Spleen (tissue), 7 donors: ENCODE data around the gene RAB40C.

Experiments
- CTCF ChIP-seq, 11 experiments: fragments of 200-600 bp in 7 of 11; fragments of 450-650 bp in 4 of 11; sonication (generic) in 4 of 11; IDR thresholded peaks in 8 of 11; conservative IDR thresholded peaks in 3 of 11; 1 replicate in 7 of 11; 2 replicates in 4 of 11; pipeline versions ENCODE4 v1.4.0 to v1.8.0; 2016 to 2021; ENCODE audit warnings: antibody characterized with exemption in 11 of 11, inconsistent platforms in 4 of 11, mild to moderate bottlenecking in 1 of 11
- POLR2A ChIP-seq, 3 donors: fragments of 450-650 bp; IDR thresholded peaks; one replicate each; pipeline ENCODE4 v1.5.1; 2017; ENCODE audit warnings: antibody characterized with exemption in 3 of 3, mild to moderate bottlenecking in 1 of 3
- POLR2AphosphoS5 ChIP-seq, 3 donors: sonication (generic); formaldehyde crosslinking; IDR thresholded peaks; one replicate each; pipeline ENCODE4 v1.5.1; 2017; ENCODE audit warnings: antibody characterized with exemption in 3 of 3
- donor health status: DM: no; HTN: no; CAD: no; lungs with moderate emphysema.
- donor health status: DM: no; HTN: no; CAD: no.
- donor health status: DM: no; HTN: no; CAD: no.

GRCh38 chr16:660132-660458 is 70.2 kb downstream of the RAB40C start:
- TF ChIP-seq CTCF (IDR thresholded peaks at IDR 0.05 in 8 of 11, conservative IDR thresholded peaks at IDR 0.05 in 3 of 11) (no peak), POLR2AphosphoS5 (IDR thresholded peaks at IDR 0.05) (no peak), POLR2A (IDR thresholded peaks at IDR 0.05) (no peak)
